ENCODE measurements around the gene LINGO1.

DNA sequence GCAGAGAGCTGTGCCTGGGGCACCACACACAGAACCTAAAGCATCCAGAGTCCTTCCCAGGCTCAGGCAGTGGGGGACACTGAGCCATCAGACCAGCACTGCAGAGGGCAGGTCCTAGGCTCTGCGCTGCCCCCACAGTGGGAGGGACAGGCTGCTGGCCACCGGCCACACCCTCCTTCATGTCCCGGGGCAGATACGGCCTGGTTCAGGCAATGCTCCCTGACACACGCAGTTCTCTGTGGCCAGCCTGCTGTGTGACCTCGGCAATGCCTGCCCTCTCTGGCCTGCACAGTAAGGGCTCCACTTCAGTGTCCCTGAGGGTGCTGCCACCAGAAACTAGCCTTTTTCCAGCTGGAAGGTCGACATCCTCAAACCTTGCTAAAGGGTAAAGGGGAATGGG is 12.4 kb downstream of the LINGO1 start:
- TF ChIP-seq, protein P1, sequence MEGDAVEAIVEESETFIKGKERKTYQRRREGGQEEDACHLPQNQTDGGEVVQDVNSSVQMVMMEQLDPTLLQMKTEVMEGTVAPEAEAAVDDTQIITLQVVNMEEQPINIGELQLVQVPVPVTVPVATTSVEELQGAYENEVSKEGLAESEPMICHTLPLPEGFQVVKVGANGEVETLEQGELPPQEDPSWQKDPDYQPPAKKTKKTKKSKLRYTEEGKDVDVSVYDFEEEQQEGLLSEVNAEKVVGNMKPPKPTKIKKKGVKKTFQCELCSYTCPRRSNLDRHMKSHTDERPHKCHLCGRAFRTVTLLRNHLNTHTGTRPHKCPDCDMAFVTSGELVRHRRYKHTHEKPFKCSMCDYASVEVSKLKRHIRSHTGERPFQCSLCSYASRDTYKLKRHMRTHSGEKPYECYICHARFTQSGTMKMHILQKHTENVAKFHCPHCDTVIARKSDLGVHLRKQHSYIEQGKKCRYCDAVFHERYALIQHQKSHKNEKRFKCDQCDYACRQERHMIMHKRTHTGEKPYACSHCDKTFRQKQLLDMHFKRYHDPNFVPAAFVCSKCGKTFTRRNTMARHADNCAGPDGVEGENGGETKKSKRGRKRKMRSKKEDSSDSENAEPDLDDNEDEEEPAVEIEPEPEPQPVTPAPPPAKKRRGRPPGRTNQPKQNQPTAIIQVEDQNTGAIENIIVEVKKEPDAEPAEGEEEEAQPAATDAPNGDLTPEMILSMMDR (IDR thresholded peaks at IDR 0.05): no peak
- TF ChIP-seq IRF3 (IDR thresholded peaks at IDR 0.05; ENCODE audit: low read depth, low read length) (no peak), FOSL2 (IDR thresholded peaks at IDR 0.05; ENCODE audit: borderline replicate concordance, low read depth) (no peak), SMC3 (IDR thresholded peaks at IDR 0.05; ENCODE audit: low read depth, low read length) (no peak), TAF1 (IDR thresholded peaks at IDR 0.05; ENCODE audit: borderline replicate concordance, low read depth, low read length) (no peak), RFX5 (IDR thresholded peaks at IDR 0.05; ENCODE audit: low read length) (no peak), NFIC (IDR thresholded peaks at IDR 0.05; ENCODE audit: borderline replicate concordance) (no peak), FOXM1 (IDR thresholded peaks at IDR 0.05; ENCODE audit: low read depth) (no peak)

Data from SK-N-SH (cell line).